GM19328 (cell line): ENCODE measurements around the gene KCNJ5.
A peak's percentile ranks its signal among the peaks of the same experiment; 100 is the strongest.

Source experiments
- ATAC-seq: cut with Tn5 transposase; IDR thresholded peaks from one replicate; pipeline ENCODE4 v1.9.1; 2021; ENCODE audit warnings: mild to moderate bottlenecking, moderate library complexity; ENCODE audit not compliant: unreplicated experiment

KCNJ5 gene

GRCh38 chr11:128890543-128891368 is at the start of gene KCNJ5:
Gene KCNJ5, plus strand, starts transcription at chr11:128891356. Its CDS starts 19,918 bp downstream, at chr11:128911274.
- ATAC-seq = no peak

GRCh38 chr11:128841461-128842072 is 49.6 kb upstream of the KCNJ5 start:
- peak; percentile 53 for ATAC-seq

GRCh38 chr11:128843198-128843785 is 47.9 kb upstream of the KCNJ5 start:
- ATAC-seq = no peak

GRCh38 chr11:128845334-128845780 is 45.8 kb upstream of the KCNJ5 start:
- no peak for ATAC-seq

GRCh38 chr11:128846985-128847384 is 44.2 kb upstream of the KCNJ5 start:
- no peak for ATAC-seq

- peak; percentile 70 for ATAC-seq
These were observed 42.2 kb upstream of the KCNJ5 start for GRCh38 chr11:128848815-128849455.

- no peak for ATAC-seq
These were observed 38.7 kb upstream of the KCNJ5 start for GRCh38 chr11:128852327-128853023.

- no peak for ATAC-seq
These were observed 37.6 kb upstream of the KCNJ5 start for GRCh38 chr11:128853559-128853958.

- ATAC-seq = no peak
These were observed 36.3 kb upstream of the KCNJ5 start for GRCh38 chr11:128854841-128855240.

- ATAC-seq = no peak
These were observed 34.9 kb upstream of the KCNJ5 start for GRCh38 chr11:128856241-128856640.

GRCh38 chr11:128857341-128857740 is 33.8 kb upstream of the KCNJ5 start:
- no peak for ATAC-seq

GRCh38 chr11:128859563-128860441 is 31.4 kb upstream of the KCNJ5 start:
- ATAC-seq = peak; percentile 64

GRCh38 chr11:128860571-128861361 is 30.4 kb upstream of the KCNJ5 start:
- no peak for ATAC-seq

GRCh38 chr11:128862406-128862805 is 28.8 kb upstream of the KCNJ5 start:
- no peak for ATAC-seq

GRCh38 chr11:128862908-128863660 is 28.1 kb upstream of the KCNJ5 start:
- ATAC-seq = no peak

GRCh38 chr11:128865490-128865889 is 25.7 kb upstream of the KCNJ5 start:
- no peak for ATAC-seq

GRCh38 chr11:128867277-128867676 is 23.9 kb upstream of the KCNJ5 start, which contains the start of gene KCNJ1:
Gene KCNJ1, minus strand, starts transcription at chr11:128867296. Its CDS starts 27,053 bp downstream, at chr11:128840243.
- ATAC-seq = no peak
